ENCODE measurements around the gene NR2F6.

DNA sequence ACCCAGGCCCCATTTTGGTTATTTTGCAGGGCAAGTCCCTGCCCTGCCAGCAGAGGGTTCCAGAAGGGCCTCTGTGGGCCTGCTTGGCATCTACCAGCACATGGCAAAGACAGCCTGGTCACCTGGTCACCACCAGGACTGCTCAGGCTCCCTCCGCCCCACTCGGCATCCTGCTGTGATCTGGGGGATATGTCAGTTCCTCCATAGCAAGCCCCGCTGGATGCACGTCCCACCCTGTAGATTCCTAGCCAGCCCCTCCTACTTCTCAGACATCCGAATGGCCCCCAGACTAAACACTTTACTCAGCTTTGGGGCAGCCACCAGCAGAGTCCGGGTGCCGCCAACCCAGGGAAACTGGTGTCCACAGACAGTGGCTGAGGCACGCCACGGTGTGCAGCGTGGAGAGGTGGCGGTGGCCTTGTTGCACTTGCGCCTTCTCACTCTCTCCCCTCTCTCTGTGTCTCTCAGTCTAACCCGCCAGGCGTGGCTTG is 62.4 kb downstream of the NR2F6 start:
- TF ChIP-seq, protein P1, sequence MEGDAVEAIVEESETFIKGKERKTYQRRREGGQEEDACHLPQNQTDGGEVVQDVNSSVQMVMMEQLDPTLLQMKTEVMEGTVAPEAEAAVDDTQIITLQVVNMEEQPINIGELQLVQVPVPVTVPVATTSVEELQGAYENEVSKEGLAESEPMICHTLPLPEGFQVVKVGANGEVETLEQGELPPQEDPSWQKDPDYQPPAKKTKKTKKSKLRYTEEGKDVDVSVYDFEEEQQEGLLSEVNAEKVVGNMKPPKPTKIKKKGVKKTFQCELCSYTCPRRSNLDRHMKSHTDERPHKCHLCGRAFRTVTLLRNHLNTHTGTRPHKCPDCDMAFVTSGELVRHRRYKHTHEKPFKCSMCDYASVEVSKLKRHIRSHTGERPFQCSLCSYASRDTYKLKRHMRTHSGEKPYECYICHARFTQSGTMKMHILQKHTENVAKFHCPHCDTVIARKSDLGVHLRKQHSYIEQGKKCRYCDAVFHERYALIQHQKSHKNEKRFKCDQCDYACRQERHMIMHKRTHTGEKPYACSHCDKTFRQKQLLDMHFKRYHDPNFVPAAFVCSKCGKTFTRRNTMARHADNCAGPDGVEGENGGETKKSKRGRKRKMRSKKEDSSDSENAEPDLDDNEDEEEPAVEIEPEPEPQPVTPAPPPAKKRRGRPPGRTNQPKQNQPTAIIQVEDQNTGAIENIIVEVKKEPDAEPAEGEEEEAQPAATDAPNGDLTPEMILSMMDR (conservative IDR thresholded peaks at IDR 0.05; ENCODE audit: low read depth, low read length): no peak
- no peak for TF ChIP-seq EZH2 (IDR thresholded peaks at IDR 0.05; ENCODE audit: borderline replicate concordance, low read depth, low read length, poor library complexity, severe bottlenecking)
